Liver (tissue), 9 donors: ENCODE data around the gene CASP10. TPM values are rescaled to one million over a fixed set of nuclear protein-coding genes. Genes with fewer than 3 reads are reported as not detected.

Experiments
- DNase-seq: peaks from one replicate; pipeline ENCODE4 v3.0.0-alpha.2; 2017; ENCODE audit warnings: low spot score
- H3K27ac ChIP-seq, 2 donors: one replicate each; pipeline ENCODE4 v1.7.0; 2013; ENCODE audit warnings: inconsistent platforms in 2 of 2, low read length in 2 of 2, control low read depth in 1 of 2, low read depth in 1 of 2, mild to moderate bottlenecking in 1 of 2
- H3K27me3 ChIP-seq, 4 donors: one replicate each; pipeline versions ENCODE4 v1.6.1 to v1.7.0; 2013; ENCODE audit warnings: low read length in 3 of 4, inconsistent platforms in 1 of 4, mild to moderate bottlenecking in 1 of 4, moderate library complexity in 1 of 4; ENCODE audit not compliant: control insufficient read depth in 4 of 4, insufficient read depth in 4 of 4
- H3K36me3 ChIP-seq, 4 donors: one replicate each; pipeline versions ENCODE4 v1.6.1 to v1.7.0; 2013; ENCODE audit warnings: low read length in 3 of 4, mild to moderate bottlenecking in 3 of 4, low read depth in 1 of 4, moderate library complexity in 1 of 4; ENCODE audit not compliant: control insufficient read depth in 4 of 4, insufficient read depth in 3 of 4
- H3K4me1 ChIP-seq, 4 donors: one replicate each; pipeline versions ENCODE4 v1.6.1 to v1.7.0; 2013; ENCODE audit warnings: low read length in 3 of 4, mild to moderate bottlenecking in 3 of 4, moderate library complexity in 1 of 4; ENCODE audit not compliant: control insufficient read depth in 4 of 4, insufficient read depth in 4 of 4
- H3K4me3 ChIP-seq, 3 donors: one replicate each; pipeline versions ENCODE4 v1.6.1 to v1.7.0; 2013; ENCODE audit warnings: low read length in 3 of 3, control low read depth in 1 of 3, low read depth in 1 of 3, mild to moderate bottlenecking in 1 of 3
- H3K9ac ChIP-seq, 2 donors: one replicate each; pipeline ENCODE4 v1.7.0; 2013; ENCODE audit warnings: low read length in 2 of 2, mild to moderate bottlenecking in 2 of 2, moderate library complexity in 2 of 2, control low read depth in 1 of 2, low read depth in 1 of 2
- H3K9me3 ChIP-seq, 4 donors: one replicate each; pipeline versions ENCODE4 v1.6.1 to v1.7.0; 2013; ENCODE audit warnings: low read length in 3 of 4; ENCODE audit not compliant: control insufficient read depth in 4 of 4
- CTCF ChIP-seq: fragments of 150-350 bp; IDR thresholded peaks from 2 replicates; pipeline ENCODE4 v1.5.1; 2017; ENCODE audit warnings: improper control_type of control experiment, low read depth, low read length; ENCODE audit not compliant: missing input control
- EGR1 ChIP-seq, 2 donors: IDR thresholded peaks; 2 replicates each; pipeline ENCODE4 v1.6.1; 2016 to 2018; ENCODE audit warnings: antibody characterized with exemption in 2 of 2, low read depth in 2 of 2
- FOXA1 ChIP-seq: IDR thresholded peaks from 2 replicates; pipeline ENCODE4 v1.6.1; 2016; ENCODE audit warnings: antibody characterized with exemption
- FOXA2 ChIP-seq: IDR thresholded peaks from 2 replicates; pipeline ENCODE4 v1.6.1; 2016; ENCODE audit warnings: antibody characterized with exemption
- GABPA ChIP-seq, 2 donors: IDR thresholded peaks in 1 of 2; conservative IDR thresholded peaks in 1 of 2; 2 replicates each; pipeline ENCODE4 v1.6.1; 2016; ENCODE audit warnings: antibody characterized with exemption in 2 of 2, mild to moderate bottlenecking in 1 of 2, moderate library complexity in 1 of 2
- HNF4A ChIP-seq, 2 donors: conservative IDR thresholded peaks; 2 replicates each; pipeline ENCODE4 v1.6.1; 2016; ENCODE audit warnings: antibody characterized with exemption in 2 of 2, mild to moderate bottlenecking in 2 of 2
- HNF4G ChIP-seq: IDR thresholded peaks from 2 replicates; pipeline ENCODE4 v1.6.1; 2016; ENCODE audit warnings: antibody characterized with exemption
- JUND ChIP-seq, 2 donors: IDR thresholded peaks; 2 replicates each; pipeline ENCODE4 v1.6.1; 2016; ENCODE audit warnings: antibody characterized with exemption in 2 of 2
- MAX ChIP-seq: IDR thresholded peaks from 2 replicates; pipeline ENCODE4 v1.6.1; 2016; ENCODE audit warnings: antibody characterized with exemption
- NR2F2 ChIP-seq: IDR thresholded peaks from 2 replicates; pipeline ENCODE4 v1.6.1; 2016; ENCODE audit warnings: antibody characterized with exemption
- RAD21 ChIP-seq, 2 donors: IDR thresholded peaks; 2 replicates each; pipeline ENCODE4 v1.6.1; 2016; ENCODE audit warnings: antibody characterized with exemption in 2 of 2, mild to moderate bottlenecking in 2 of 2
- REST ChIP-seq: IDR thresholded peaks from 2 replicates; pipeline ENCODE4 v1.6.1; 2016; ENCODE audit warnings: antibody characterized with exemption, mild to moderate bottlenecking
- RXRA ChIP-seq, 2 donors: IDR thresholded peaks; 2 replicates each; pipeline ENCODE4 v1.6.1; 2017 to 2018; ENCODE audit warnings: antibody characterized with exemption in 2 of 2, mild to moderate bottlenecking in 1 of 2
- SP1 ChIP-seq: IDR thresholded peaks from 2 replicates; pipeline ENCODE4 v1.6.1; 2018; ENCODE audit warnings: antibody characterized with exemption, mild to moderate bottlenecking
- TAF1 ChIP-seq: conservative IDR thresholded peaks from 2 replicates; pipeline ENCODE4 v1.6.1; 2016; ENCODE audit warnings: antibody characterized with exemption, mild to moderate bottlenecking
- YY1 ChIP-seq: IDR thresholded peaks from 2 replicates; pipeline ENCODE4 v1.6.1; 2016; ENCODE audit warnings: antibody characterized with exemption, mild to moderate bottlenecking
- ZBTB33 ChIP-seq: IDR thresholded peaks from 2 replicates; pipeline ENCODE4 v1.6.1; 2016; ENCODE audit warnings: antibody characterized with exemption
- WGBS: extraction: QIAGEN DNeasy Blood & Tissue Kit; methylation state at CpG from one replicate; pipeline ENCODE4 v1.1.7; 2013; 5-methylcytosine and 5-hydroxymethylcytosine counted together
- polyA plus RNA-seq, 2 donors: library from polyadenylated mRNA; stranded (reverse) in 1 of 2; unstranded in 1 of 2; fragments of 200-250 nt in 1 of 2; fragments of >200 nt in 1 of 2; fragmentation: Nextera tagmentation in 1 of 2; extraction: Ambion mirVana in 1 of 2; gene quantifications; one replicate each; pipeline versions ENCODE4 v1.2.1 to v1.2.3, GENCODE V29; 2013 to 2015
- total RNA-seq, 2 donors: library from RNA; depleted of rRNA; stranded (reverse); fragments of >200 nt; gene quantifications; one replicate each; pipeline ENCODE4 v1.2.3, GENCODE V29; 2014
- TF ChIP-seq, protein P1 (sequence below): IDR thresholded peaks from 2 replicates; pipeline ENCODE4 v1.6.1; 2016; ENCODE audit warnings: antibody characterized with exemption
- donor health status: healthy.
- donor health status: healthy.
- donor health status: healthy.
- donor health status: healthy.
- donor health status: healthy.

The CASP10 gene
- total and polyA plus RNA-seq, 4 donors = 2.2 to 13.6 (median 5.6) TPM

DNA sequence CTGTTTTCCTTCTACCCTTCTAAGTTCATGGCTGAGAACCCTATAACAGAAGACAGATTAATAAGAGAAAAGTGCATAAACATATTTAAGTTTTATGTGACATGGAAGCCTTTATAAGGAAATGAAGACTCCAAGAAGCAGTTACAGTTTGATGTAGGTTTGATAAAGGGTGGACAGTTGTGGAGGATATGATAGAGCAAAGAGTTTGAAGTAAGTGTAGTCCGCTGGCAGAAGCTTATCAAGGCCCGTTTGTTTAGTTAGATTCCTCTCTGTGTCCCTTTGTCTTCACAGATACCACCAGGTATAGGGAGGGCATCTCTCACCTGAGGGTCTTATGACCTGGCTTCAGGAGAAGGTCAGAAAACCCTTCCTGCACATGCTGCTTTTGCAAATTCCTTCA is 66.9 kb downstream of the CASP10 start:
- 93% methylated on average over 2 of the region's 2 CpGs for WGBS
- H3K36me3 ChIP-seq = no peaks in the 10 kb centered on the region
- H3K4me1 ChIP-seq = peaks cover 0 to 4% (median 0%) of the 10 kb centered on the region in 4 donors
- H3K9ac ChIP-seq = no peak overlapping the region
- DNase-seq = no peak
- no peaks in the 10 kb centered on the region for H3K27me3 ChIP-seq
- H3K27ac ChIP-seq = no peak overlapping the region
- H3K4me3 ChIP-seq = no peak overlapping the region
- no peak for TF ChIP-seq CTCF
- no peak for TF ChIP-seq TAF1
- TF ChIP-seq HNF4A (conservative IDR thresholded peaks at IDR 0.05) = no peak
- no peak for TF ChIP-seq FOXA2
- no peak for TF ChIP-seq RXRA (IDR thresholded peaks at IDR 0.05)
- TF ChIP-seq SP1 = no peak
- TF ChIP-seq YY1 = no peak
- no peak for TF ChIP-seq ZBTB33
- TF ChIP-seq RAD21 (IDR thresholded peaks at IDR 0.05) = no peak
- TF ChIP-seq JUND (IDR thresholded peaks at IDR 0.05) = no peak
- TF ChIP-seq FOXA1 = no peak
- TF ChIP-seq REST = no peak
- TF ChIP-seq MAX = no peak
- TF ChIP-seq, protein P1, sequence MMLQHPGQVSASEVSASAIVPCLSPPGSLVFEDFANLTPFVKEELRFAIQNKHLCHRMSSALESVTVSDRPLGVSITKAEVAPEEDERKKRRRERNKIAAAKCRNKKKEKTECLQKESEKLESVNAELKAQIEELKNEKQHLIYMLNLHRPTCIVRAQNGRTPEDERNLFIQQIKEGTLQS = no peak
- no peak for TF ChIP-seq NR2F2
- TF ChIP-seq HNF4G = no peak
- no peak for TF ChIP-seq EGR1 (IDR thresholded peaks at IDR 0.05; ENCODE audit: low read depth in 2 of 2)
- TF ChIP-seq GABPA (IDR thresholded peaks at IDR 0.05 in 1 of 2, conservative IDR thresholded peaks at IDR 0.05 in 1 of 2) = no peak
- H3K9me3 ChIP-seq = no peaks in the 10 kb centered on the region
